ENCODE data around the gene CLASP1.

CLASP1 gene

DNA sequence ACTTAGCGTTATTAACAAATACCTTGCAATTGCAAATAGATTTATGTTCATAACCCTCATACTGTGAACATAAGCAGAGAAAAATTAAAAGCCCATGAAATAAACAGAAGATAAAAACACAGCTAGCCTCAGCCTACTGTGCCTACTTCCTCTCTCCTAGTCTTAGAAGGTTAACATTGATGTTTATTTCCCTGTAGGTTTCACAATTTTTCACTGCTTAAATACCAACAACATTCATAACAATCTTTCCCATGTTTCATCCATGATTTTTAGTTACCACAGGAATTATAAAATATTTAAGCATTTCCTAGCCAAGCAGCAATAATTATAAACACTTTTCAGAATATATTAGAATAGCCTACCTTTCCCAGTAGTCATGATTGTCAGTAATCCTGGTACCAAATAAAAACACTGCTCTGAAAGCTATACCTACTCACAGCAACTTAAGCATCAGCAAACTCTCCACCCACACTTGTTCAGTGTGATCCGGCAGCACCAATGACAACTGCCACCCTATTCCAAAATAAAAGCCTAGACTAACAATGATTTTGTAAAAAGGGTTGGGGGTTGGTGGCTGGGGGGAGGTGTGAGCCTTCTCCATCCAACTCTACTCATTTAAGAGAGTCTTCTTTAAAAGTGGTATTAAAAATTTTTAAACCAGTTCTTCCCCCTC, 159.2 kb downstream of the CLASP1 start:
- TF ChIP-seq CTCF (IDR thresholded peaks at IDR 0.05; ENCODE audit: low read depth, low read length): no peak
- DNase-seq (ENCODE audit: low read depth in 2 of 2): no peak
- H3K4me3 ChIP-seq (replicated peaks in 1 of 2; ENCODE audit: low read depth in 2 of 2, low read length in 2 of 2): no peak overlapping the region

DNA sequence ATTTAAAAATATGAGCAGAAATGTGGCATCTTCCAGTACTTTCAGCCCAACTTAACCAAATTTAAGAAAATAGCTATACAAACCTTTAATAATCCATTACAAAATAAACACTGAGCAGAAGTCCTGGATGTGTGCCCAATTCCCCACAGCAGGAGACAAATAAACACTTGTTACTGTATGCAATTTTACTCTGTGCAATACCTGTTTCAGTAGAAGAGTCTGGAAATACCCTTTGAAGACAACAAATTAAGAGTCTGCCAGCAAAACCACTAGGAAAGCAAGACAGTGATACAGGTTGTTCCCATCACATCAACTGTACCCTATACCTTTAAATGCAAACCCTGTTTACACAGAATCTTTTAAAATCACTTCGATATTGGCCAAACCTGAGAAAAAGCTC, 160.0 kb downstream of the CLASP1 start:
- peak; percentile 47 to 64 for DNase-seq (ENCODE audit: low read depth in 2 of 2)
- no peak overlapping the region for H3K4me3 ChIP-seq (replicated peaks in 1 of 2; ENCODE audit: low read depth in 2 of 2, low read length in 2 of 2)
- no peak for TF ChIP-seq CTCF (IDR thresholded peaks at IDR 0.05; ENCODE audit: low read depth, low read length)

DNA sequence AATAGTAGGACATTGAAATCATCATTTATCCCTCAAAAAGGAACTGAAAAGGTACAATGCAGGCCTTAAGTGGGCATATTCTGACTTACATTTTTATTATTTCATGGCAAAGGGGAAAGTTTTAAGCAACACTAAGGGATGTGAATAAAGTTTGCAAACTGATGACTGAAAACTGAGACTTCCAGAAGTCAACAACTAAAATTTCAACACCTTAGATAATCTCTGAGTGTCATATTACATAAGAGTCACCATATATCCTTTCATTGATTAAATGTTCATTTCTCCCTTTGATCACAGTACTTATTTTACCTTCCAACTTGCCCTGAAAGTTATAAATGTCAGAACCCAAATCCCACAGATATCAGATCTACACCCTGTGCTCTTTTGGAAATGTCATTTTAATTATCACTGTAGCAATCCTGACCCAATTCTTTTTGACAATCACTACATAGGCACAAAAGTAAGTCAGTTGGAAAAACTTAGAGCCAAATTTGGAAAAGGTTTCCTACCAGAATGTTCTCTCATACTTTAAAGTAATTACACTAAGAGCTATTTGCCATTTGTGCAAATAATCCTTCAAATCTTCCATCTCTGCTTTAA, 163.0 kb downstream of the CLASP1 start:
- H3K4me3 ChIP-seq (replicated peaks in 1 of 2; ENCODE audit: low read depth in 2 of 2, low read length in 2 of 2): no peak overlapping the region
- no peak for DNase-seq (ENCODE audit: low read depth in 2 of 2)
- TF ChIP-seq CTCF (IDR thresholded peaks at IDR 0.05; ENCODE audit: low read depth, low read length): no peak

GRCh38 chr2:121485039-121485438, 164.2 kb downstream of the CLASP1 start:
- peak; percentile 55 to 92 for DNase-seq (ENCODE audit: low read depth in 2 of 2)
- no peak overlapping the region for H3K4me3 ChIP-seq (replicated peaks in 1 of 2; ENCODE audit: low read depth in 2 of 2, low read length in 2 of 2)
- no peak for TF ChIP-seq CTCF (IDR thresholded peaks at IDR 0.05; ENCODE audit: low read depth, low read length)

DNA sequence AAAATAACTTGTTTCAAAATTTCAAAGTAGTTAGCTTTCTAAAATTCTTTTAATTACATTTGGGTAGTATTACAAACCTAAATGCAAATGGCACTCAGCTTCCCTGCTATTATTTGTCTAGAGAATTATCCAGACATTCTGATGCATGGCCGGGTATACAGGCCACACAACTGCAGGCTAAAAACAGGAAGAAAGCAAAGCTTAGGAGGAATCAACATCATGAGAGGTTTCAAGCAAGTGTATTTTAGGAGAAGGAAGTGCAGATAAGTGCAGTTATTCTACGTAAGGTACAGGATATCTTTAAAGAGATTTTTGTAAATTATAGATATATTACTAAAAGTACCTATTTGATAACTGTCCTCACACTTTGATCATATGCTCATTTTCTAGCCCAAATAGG, 165.4 kb downstream of the CLASP1 start:
- no peak for DNase-seq (ENCODE audit: low read depth in 2 of 2)
- TF ChIP-seq CTCF (IDR thresholded peaks at IDR 0.05; ENCODE audit: low read depth, low read length): no peak
- H3K4me3 ChIP-seq (replicated peaks in 1 of 2; ENCODE audit: low read depth in 2 of 2, low read length in 2 of 2): no peak overlapping the region

DNA sequence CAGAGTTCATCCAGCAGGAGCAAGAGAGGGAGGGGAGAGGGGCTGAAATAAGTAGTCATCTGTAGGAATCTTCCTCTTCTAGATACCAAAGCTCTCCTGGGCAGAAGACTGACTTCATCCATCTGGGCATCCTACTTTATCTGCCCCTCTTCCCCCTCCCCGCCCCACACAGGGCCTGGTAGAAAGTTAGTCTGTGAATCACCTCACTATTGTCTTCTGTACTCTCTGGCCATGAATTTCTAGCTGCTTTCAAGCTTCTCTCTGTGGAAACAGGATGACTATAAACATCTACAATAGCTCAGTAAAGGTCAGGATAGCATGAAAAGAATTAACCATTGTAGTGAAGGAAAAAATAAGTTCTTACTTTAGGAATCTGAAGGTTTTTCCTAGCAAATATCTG, 166.2 kb downstream of the CLASP1 start:
- no peak for TF ChIP-seq CTCF (IDR thresholded peaks at IDR 0.05; ENCODE audit: low read depth, low read length)
- H3K4me3 ChIP-seq (replicated peaks in 1 of 2; ENCODE audit: low read depth in 2 of 2, low read length in 2 of 2): no peak overlapping the region
- DNase-seq (ENCODE audit: low read depth in 2 of 2): peak; percentile 30 to 77

All from cardiac fibroblast (primary cell).